Myocyte (in vitro differentiated cells): Measurements from ENCODE around the gene QPCTL. TPM values are rescaled to one million over a fixed set of nuclear protein-coding genes. Genes with fewer than 3 reads are reported as not detected.

Experiments
- DNase-seq: peaks from one replicate; pipeline ENCODE4 v3.0.0-alpha.2; 2012; ENCODE audit warnings: low read depth
- polyA plus RNA-seq: library from polyadenylated mRNA; unstranded; fragments of >200 nt; gene quantifications from one replicate; pipeline ENCODE4 v1.2.1, GENCODE V29; 2012; ENCODE audit warnings: missing spikeins
- total RNA-seq: library from RNA; depleted of rRNA; stranded (reverse); fragments of >200 nt; gene quantifications from 2 replicates; pipeline ENCODE4 v1.2.3, GENCODE V29; 2014

The QPCTL gene
- total RNA-seq: 11.2 and 16.6 TPM in 2 replicates
- polyA plus RNA-seq: 14.2 TPM

DNA sequence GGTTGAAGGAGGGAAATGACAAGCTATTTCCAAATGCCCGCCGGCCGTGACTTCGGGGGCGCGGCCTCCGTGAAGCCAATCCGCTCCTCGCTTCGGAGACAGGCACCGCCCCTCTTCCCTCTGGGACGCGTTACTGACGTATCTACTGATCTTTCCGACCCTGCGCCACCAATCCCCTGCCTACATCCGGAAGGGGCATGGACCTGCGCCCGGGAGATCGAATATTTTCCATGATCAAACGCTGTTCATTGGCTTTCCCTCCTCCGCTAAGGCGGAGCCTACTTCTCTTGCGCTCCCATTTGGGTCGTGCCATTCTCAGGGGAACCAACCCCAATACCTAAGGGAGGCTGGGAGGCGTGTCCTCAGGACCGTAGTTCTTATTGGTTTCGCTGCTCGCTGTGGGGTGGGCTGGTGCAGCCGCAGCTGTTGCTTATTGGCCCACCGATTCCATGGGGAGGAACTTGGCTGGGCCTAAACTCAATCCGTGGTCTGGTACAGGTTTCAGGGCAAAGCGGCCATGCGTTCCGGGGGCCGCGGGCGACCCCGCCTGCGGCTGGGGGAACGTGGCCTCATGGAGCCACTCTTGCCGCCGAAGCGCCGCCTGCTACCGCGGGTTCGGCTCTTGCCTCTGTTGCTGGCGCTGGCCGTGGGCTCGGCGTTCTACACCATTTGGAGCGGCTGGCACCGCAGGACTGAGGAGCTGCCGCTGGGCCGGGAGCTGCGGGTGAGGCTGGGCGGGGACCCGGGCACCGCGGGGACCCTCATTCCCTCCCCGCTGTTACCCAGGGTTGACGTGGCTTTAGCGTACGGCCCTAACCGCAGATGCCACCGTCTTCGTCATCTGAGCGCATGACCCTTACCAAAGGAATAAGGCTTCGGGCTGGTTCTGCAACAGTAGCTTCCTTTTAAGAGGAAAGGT is at the start of gene QPCTL:
Gene QPCTL, plus strand, starts transcription at position 480 of the 919 bp plus-strand sequence. Its CDS starts 38 bp downstream, at position 518.
- DNase-seq: peak; percentile 100

- DNase-seq: peak; percentile 83
These were observed 49.2 kb upstream of the QPCTL start for GRCh38 chr19:45643024-45643926.

DNA sequence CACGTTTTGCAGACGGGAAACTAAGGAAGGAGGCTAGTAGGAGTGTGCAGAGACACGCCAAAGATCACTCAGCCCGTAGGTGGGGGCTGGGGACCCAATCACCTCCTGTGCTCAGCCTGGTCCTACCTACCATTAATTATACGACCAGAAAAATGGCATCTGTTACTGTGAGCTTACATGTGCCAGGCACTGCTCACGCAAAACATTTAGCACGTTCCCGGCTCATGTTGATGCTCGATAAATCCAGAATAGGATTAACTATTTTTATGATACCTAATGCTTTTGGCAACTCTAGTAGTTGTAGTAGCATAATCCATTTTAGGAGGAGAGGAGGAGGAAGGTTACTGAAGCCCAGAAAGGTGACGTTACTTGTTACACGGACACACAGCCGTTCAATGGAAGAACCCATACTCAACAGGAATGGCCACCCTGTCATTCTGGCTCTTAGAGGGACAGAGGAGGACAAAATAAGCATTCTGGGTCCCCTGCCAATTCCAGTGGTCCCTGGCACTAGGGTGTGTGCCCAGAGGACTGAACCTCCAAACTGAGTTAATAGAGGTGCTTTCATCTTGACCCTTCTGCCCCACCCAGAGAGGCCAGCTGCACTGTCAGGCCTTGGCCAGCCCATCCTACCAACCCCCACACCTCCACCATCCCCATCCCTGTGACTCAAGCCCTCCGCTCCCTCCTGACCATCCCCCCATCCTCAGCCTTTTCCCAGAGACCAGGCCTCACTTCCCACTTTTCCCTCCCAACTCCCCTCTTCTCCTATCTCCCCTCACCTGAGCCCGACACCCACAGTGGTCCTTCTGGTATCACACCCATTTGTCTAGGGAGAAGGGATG is 48.3 kb upstream of the QPCTL start:
- DNase-seq: no peak

- no peak for DNase-seq
These were observed 47.3 kb upstream of the QPCTL start for GRCh38 chr19:45645068-45645630.

DNA sequence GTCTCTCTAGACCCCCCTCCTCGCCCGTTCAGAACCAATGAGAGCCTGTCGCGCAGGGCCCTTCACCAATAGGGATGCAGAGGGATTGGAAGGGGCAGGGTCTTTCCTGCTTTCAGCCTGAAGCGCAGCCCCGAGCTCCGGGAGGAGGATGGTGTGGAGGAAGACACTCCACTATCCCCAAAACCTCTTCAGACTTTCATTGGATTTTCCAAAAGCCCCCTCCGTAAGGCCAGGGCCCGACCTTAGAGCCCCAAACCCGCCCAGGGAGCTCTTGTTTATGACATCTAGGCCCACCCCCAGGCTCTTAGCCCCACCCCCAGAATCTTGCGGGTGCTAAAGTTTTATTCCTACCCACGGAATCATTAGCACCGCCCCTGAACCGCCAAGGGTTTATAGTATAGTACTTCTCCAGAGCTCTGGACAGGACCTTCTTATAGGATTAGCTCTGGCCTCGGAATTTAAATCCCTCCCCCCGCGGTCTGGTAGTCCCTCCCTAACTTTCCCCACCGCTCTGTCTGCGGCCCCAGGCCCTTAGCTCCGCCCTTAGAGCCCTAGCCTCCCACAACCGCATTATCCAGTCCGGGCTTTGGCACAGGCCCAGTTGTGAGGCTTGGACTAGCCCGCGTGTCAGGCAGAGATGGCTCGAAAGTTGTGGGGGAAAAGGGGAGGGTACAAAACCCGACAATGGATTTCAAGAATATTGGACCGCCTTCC is 46.7 kb upstream of the QPCTL start:
- peak; percentile 89 for DNase-seq

GRCh38 chr19:45646345-45646698 is 46.1 kb upstream of the QPCTL start:
- no peak for DNase-seq

DNA sequence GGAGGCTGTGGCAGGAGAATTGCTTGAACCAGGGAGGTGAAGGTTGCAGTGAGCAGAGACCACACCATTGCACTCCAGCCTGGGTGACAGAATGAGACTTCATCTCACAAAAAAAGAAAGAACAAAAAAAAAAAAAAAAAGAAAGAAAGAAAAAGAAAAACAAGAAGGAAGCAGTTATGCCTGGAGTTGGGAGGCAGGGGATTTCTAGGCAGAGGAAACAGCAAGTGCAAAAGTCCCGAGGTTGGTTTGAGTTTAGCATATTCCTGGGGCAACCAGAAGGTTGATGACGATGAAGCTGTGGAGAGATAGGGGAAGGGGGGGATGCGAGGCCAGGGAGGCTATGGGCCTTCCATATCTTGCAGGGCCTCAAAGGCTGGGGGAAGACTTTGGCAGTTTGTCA is 41.7 kb upstream of the QPCTL start:
- no peak for DNase-seq

DNA sequence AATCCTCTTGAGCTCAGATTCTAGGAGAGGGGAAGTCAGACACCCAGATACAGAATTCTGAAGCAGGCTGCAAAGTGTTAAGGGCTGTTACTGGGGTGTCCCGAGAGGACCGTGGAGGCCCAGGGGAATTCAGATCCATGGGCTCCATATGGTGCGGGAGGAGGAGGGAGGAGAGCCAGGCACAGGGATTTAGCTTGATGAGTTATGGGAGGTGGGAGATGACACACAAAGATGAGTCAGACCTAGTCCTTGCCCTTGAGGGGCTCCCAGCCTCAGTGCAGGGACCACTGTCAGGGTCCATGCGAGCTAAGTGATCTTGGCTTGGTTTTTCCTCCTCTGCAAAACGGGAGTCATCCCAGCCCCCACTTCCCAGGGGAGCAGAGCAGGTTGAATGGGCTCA is 38.8 kb upstream of the QPCTL start:
- no peak for DNase-seq

- DNase-seq: no peak
These were observed 37.4 kb upstream of the QPCTL start for GRCh38 chr19:45655073-45655472.

DNA sequence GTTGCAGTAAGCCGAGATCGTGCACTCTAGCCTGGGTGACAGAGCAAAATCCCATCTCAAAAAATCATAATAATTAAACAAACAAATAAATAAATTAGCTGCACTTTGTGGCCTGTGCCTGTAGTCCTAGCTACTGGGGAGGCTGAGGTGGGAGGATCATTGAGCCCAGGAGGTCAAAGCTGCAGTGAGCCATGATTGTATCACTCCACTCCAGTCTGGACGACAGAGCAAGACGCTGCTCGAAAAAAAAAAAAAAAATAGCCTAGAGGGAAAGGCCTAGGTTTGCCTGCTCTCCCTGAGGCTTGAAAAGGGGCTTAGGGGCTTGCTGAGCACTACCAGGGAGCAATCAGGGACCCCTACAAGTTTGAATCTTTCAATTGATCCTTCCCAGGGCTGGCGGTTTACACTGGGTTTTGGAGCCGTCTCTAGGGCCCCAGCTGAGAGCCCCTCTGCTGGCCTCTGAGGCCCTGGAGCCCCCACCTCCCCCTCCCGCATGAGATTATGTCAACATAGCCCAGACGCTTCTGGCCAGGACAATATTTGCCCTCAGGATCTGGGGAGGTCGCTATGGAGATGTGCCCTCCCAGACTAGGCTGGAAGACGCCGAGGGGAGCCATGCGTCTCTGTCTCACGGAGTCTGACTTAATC is 34.8 kb upstream of the QPCTL start:
- no peak for DNase-seq

- no peak for DNase-seq
These were observed 33.3 kb upstream of the QPCTL start for GRCh38 chr19:45659096-45659729.

GRCh38 chr19:45660636-45661035 is 31.8 kb upstream of the QPCTL start:
- no peak for DNase-seq

DNA sequence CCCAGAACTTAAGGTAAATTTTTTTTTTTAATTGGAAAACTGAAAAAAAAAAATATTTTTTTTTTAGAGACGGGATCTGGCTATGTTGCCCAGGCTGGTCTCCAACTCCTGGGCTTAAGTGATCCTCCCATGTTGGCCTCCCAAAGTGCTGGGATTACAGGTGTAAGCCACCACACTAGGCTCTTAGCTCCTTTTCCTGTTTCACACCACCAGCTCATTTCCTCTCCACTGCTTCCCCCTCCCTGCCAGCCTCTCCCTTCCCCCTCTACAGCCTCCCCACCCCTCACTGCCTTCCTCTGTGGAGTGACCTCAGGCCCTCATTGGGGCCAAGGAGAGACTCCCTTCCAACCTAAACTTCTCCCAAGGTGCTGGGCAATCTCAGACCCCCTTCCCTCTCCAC is 28.7 kb upstream of the QPCTL start:
- no peak for DNase-seq

DNA sequence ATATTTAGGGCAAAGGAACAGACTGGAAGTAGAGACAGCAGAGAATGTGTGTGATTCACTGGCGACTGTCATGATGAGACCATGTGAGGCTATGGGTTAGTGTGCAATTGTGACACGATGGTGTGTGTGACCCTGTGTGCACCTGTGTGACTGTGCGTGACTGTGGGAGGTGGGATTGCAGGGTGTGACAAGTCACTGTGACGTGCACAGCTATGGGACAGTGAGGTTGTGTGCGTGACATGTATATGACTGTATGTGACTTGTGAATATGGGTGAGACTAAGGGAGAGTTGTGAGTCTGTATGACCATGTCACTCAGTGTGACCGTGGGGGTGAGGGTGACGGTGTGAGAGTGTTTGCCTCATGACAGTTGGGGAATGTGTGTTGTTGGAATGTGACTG is 27.9 kb upstream of the QPCTL start:
- no peak for DNase-seq

DNA sequence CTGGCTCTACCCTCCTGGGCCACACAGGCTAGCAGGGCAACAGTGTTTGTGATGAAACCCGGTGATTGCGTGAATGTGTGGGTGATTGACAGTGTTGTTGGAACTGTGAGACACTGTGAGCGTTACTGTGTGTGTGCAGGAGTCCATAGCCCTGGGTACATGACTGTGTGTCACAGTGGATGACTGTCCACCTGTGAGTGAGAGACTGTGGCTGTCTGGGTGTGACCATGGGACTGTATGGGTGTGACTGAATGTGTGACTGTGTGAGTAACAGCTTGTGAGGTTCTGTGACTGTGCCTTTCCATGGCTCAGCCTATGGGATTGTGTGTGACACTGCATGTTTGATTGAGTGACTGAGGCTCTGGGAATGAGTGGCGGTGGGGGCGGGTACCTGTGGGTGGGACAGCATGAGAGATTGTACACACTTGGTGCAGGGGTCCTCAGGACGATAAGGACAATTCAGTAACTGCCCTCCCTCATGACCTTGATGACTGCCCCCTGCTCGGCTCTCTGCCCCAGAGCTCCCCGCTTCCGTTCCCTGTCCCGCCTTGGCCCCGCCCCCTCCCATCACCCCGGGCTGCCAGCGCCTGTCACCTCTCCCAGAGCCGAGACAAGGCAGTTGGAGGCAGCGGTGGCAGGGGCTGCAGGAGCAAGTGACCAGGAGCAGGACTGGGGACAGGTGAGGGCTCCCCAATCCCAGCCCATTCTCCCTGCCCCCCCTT is 24.7 kb upstream of the QPCTL start, which contains the start of gene GIPR:
Gene GIPR, plus strand, starts transcription at position 602 of the 722 bp plus-strand sequence. CDS start 1,300 bp downstream, outside the sequence.
- DNase-seq: peak; percentile 16

GRCh38 chr19:45668342-45668871 is 24.1 kb upstream of the QPCTL start:
- no peak for DNase-seq

DNA sequence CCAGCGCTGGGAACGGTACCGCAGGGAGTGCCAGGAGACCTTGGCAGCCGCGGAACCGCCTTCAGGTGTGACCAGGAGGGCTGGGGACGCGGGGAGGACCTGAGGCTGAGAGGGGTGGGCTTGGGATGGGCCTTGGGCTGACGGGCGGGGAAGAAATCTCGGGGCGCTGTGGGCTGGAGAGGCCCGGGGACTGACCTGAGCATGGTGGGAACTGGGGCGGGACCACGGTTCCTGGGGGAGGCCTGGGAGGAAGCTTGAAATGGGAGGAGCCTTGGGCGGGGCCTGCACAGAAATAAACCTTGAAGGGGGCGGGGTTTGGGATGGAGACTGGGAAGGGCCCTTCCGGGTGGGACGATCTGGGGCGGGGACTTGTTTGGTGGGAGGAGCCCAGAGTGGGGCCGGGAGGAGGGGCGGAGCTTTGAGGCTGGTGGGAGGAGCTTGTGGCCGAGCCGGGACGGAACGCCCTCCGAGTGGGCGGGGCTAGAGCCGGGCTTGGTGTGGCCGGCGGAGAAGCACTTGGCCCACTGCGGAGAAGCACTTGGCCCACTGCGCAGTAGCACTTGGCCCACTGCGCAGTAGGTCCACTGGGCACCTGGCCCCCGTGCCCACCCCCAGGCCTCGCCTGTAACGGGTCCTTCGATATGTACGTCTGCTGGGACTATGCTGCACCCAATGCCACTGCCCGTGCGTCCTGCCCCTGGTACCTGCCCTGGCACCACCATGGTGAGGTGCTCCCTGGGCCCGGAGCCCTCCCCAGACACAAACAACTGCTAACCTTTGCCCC is 21.6 kb upstream of the QPCTL start:
- DNase-seq: peak; percentile 13
